Measurements from ENCODE around the gene SCOC.

Gene SCOC

DNA sequence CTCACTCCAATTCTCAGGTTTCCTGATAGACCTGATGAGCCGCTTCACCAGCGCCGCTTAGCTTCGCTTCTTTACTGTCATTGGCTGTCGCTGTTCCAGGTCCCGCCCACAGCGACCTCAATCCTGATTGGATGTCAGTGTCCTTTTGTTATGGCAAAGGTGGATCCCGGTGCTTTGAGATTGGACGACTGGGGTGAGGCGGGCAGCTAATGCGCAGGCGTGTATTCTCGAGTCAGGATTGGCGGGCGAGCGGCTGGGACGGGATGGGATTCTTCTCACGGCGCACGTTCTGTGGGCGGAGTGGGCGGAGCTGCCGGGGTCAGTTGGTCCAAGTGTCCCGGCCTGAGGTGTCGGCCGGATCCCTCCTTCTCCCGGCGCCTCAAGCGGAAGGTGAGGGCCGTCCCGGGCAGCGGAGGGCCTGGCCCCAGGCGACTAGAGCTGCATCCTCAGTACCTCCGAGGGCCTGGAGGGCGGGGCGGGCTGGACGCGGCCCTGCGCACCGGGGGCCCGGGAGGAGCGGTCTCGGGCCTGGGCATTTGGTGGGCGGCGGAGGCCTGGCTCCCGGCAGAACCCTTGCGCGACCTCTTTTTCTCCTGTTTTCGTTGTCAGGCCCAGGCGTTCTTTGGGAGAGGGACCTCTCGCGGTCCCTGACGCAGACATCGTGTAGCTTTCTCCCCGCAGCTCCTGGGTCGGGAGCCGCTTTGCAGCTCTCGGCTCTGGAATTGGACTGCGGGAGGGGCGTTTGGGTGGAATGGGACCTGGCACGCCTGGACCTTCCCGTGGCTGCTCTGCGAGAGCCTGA, at the start of gene SCOC:
TSS of gene SCOC (plus strand) at position 319 of the 802 bp plus-strand sequence. CDS start 5,525 bp downstream, outside the sequence.
- peak within 1 kb of the TSS; percentile 77 for H3K4me3 ChIP-seq (ENCODE audit: control insufficient read depth, low read depth, low read length)
- TF ChIP-seq, protein P1, sequence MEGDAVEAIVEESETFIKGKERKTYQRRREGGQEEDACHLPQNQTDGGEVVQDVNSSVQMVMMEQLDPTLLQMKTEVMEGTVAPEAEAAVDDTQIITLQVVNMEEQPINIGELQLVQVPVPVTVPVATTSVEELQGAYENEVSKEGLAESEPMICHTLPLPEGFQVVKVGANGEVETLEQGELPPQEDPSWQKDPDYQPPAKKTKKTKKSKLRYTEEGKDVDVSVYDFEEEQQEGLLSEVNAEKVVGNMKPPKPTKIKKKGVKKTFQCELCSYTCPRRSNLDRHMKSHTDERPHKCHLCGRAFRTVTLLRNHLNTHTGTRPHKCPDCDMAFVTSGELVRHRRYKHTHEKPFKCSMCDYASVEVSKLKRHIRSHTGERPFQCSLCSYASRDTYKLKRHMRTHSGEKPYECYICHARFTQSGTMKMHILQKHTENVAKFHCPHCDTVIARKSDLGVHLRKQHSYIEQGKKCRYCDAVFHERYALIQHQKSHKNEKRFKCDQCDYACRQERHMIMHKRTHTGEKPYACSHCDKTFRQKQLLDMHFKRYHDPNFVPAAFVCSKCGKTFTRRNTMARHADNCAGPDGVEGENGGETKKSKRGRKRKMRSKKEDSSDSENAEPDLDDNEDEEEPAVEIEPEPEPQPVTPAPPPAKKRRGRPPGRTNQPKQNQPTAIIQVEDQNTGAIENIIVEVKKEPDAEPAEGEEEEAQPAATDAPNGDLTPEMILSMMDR (IDR thresholded peaks at IDR 0.05; ENCODE audit: control insufficient read depth, insufficient read depth, low read depth, low read length, missing control alignments): no peak
- DNase-seq (ENCODE audit: low read depth): peak; percentile 95

DNA sequence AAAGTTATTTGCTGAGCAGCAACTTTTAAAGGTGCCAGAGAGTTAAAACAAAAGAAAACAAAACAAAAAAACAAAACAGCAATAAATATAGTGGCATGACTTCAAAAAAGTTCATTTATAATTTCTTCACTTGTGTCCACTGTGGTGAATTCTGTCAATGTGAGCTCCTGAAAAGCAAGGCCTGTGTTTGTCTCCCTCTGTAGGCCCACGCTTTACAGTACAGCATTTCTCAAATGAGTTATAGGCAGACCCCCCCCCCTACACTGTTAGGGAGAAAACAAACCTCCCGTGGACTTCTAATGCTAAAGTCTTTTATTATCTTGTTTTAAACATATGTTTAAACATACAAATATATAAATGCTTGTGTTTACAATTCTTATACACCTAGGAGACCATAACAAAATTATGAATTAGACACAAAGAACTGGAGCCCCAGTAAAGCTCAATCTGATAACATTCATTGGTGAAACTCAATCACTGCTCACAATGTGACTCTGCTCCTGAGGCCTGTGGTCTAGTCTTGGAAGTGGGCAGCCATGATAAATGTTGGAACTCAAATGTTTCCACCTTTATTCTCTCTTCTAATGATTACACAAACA, 47.0 kb upstream of the SCOC start:
- TF ChIP-seq, protein P1 (IDR thresholded peaks at IDR 0.05; ENCODE audit: control insufficient read depth, insufficient read depth, low read depth, low read length, missing control alignments): peak; percentile 79
- no peak for DNase-seq (ENCODE audit: low read depth)
- H3K4me3 ChIP-seq (ENCODE audit: control insufficient read depth, low read depth, low read length): no peak overlapping the region

DNA sequence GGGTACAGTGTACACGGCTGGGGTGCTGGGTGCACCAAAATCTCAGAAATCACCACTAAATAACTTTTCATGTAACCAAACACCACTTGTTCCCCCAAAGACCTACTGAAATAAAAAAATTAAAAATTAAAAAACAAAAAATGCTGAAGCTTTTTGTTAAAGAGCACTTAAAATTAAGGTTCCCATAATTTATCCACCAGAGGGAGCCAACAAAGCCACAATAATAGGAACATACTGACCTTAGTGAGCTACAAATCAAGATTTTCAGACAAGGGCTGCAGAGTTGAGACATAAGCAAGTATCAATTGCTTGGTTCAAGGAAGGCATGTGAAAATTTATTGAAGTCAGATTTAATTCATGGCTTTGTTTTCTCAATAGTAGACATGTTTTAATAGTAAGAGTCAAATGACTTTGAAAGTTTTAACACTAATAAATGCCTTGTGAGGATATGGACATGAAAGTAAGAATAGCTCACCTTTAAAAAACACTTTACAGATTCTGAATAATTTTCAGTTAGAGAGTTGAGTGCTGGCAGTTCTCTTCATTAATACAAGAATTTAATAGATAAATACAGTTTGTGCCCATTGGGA, 43.0 kb upstream of the SCOC start:
- TF ChIP-seq, protein P1 (IDR thresholded peaks at IDR 0.05; ENCODE audit: control insufficient read depth, insufficient read depth, low read depth, low read length, missing control alignments): peak; percentile 59
- H3K4me3 ChIP-seq (ENCODE audit: control insufficient read depth, low read depth, low read length): no peak overlapping the region
- no peak for DNase-seq (ENCODE audit: low read depth)

DNA sequence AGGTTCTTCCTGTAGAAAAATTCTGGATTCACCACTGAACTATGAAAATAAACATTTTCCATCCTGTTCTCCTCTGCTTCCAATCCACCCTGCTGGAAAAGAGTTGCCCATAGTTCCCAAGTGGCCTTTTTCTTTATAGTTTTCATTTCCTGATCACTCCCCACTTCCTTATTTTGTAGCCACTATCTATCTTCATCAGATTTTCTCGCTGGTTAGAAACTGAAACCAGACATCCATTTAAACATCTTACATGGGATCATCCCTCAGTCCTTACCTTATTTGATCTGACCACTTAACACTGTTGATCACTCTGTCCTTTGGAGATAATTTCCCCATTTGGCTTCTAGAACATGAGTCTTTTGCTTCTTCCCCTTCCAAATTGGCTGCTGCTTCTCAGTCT, 42.2 kb upstream of the SCOC start:
- DNase-seq (ENCODE audit: low read depth): no peak
- TF ChIP-seq, protein P1 (IDR thresholded peaks at IDR 0.05; ENCODE audit: control insufficient read depth, insufficient read depth, low read depth, low read length, missing control alignments): no peak
- no peak overlapping the region for H3K4me3 ChIP-seq (ENCODE audit: control insufficient read depth, low read depth, low read length)

DNA sequence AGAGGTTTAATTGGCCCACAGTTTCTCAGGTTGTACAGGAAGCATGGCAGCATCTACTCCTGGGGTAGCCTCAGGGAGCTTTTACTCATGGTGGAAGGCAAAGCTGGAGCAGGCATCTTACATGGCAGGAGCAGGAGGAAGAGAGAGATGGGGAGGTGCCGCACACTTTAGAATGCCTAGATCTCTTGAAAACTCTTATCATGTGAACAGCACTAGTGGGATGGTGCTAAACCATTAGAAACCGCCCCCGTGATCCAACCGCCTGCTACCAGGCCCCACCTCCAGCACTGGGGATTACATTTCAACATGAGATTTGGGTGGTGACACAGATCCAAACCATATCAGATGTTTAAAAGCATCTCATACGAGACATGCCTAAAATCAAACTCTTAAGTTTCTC, 41.6 kb upstream of the SCOC start:
- TF ChIP-seq, protein P1 (IDR thresholded peaks at IDR 0.05; ENCODE audit: control insufficient read depth, insufficient read depth, low read depth, low read length, missing control alignments): no peak
- H3K4me3 ChIP-seq (ENCODE audit: control insufficient read depth, low read depth, low read length): no peak overlapping the region
- no peak for DNase-seq (ENCODE audit: low read depth)

DNA sequence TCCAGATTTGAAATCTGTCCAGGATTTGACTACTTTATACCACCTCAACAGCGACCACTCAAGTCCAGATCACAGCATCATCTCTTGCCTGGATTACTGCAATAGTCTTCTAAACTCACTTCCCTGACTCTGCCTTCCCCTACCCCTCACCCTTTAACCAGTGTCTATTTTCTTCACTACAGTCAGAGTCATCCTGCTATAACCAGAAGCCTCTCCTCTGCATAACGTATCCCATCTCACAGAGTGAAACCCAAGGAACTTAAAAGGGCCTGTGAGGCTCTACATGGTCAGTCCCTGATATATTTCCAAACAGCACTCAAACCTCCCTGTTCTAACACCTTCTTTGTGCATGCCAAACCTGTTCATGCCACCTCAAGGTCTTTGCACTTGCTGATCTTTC, 40.7 kb upstream of the SCOC start:
- H3K4me3 ChIP-seq (ENCODE audit: control insufficient read depth, low read depth, low read length): no peak overlapping the region
- TF ChIP-seq, protein P1 (IDR thresholded peaks at IDR 0.05; ENCODE audit: control insufficient read depth, insufficient read depth, low read depth, low read length, missing control alignments): no peak
- no peak for DNase-seq (ENCODE audit: low read depth)
